Gastroesophageal sphincter (tissue), 3 donors: Measurements from ENCODE around the gene DNAH9.

Experiments used
- CTCF ChIP-seq, 4 experiments: fragments of 200-600 bp in 2 of 4; fragments of 450-650 bp in 2 of 4; sonication (generic) in 1 of 4; IDR thresholded peaks; one replicate each; pipeline ENCODE4 v1.5.1; 2017 to 2019; ENCODE audit warnings: antibody characterized with exemption in 4 of 4, mild to moderate bottlenecking in 2 of 4, moderate library complexity in 2 of 4
- EP300 ChIP-seq: sonication (generic); formaldehyde crosslinking; IDR thresholded peaks from one replicate; pipeline ENCODE4 v1.6.1; 2017; ENCODE audit warnings: antibody characterized with exemption, mild to moderate bottlenecking
- POLR2A ChIP-seq, 2 donors: fragments of 450-650 bp; IDR thresholded peaks; one replicate each; pipeline ENCODE4 v1.6.1; 2017; ENCODE audit warnings: antibody characterized with exemption in 2 of 2, mild to moderate bottlenecking in 2 of 2, moderate library complexity in 1 of 2
- POLR2AphosphoS5 ChIP-seq: sonication (generic); formaldehyde crosslinking; IDR thresholded peaks from one replicate; pipeline ENCODE4 v1.6.1; 2017; ENCODE audit warnings: antibody characterized with exemption

GRCh38 chr17:11712456-11712855 is 114.2 kb downstream of the DNAH9 start:
- TF ChIP-seq CTCF (IDR thresholded peaks at IDR 0.05) (no peak), POLR2AphosphoS5 (no peak), EP300 (no peak), POLR2A (IDR thresholded peaks at IDR 0.05) (no peak)
